HepG2 (cell line): ENCODE measurements around the gene NR2F1. TPM values are rescaled to one million over a fixed set of nuclear protein-coding genes. Genes with fewer than 3 reads are reported as not detected.

Experiments used
- ATAC-seq: fragments of 200-7000 bp; cut with Tn5 transposase; 3 replicates; pipeline ENCODE4 v1.9.1; 2020; ENCODE audit warnings: mild to moderate bottlenecking, moderate library complexity
- BruUV-seq: library from RNA; stranded (reverse); fragments of 400-500 nt; replicated peaks from 2 replicates; lab custom pipeline; 2021; lab: Mats Ljungman, UMichigan
- CTCF ChIA-PET: fragments of 300-600 bp; formaldehyde crosslinking; extraction: SDS; loops from one replicate; lab custom pipeline; 2021; ENCODE audit warnings: low total read pairs, inconsistent platforms, low intra/inter-chr PET ratio; lab: Yijun Ruan, JAX
- POLR2A ChIA-PET: fragments of 350-600 bp; sonication (Branson Sonifier 250); formaldehyde crosslinking; loops from one replicate; lab custom pipeline; 2020; ENCODE audit warnings: antibody characterized with exemption, inconsistent platforms; lab: Yijun Ruan, JAX
- DNase-seq: peaks from one replicate; pipeline ENCODE4 v3.0.0-alpha.2; 2015; ENCODE audit warnings: low spot score
- FAIRE-seq: peaks from 3 replicates; lab custom pipeline; 2011; peaks lifted over from hg19 to GRCh38; lab: Jason Lieb, UNC
- H2AFZ ChIP-seq: one replicate; pipeline ENCODE4 v1.6.1; 2011; ENCODE audit warnings: low read length, inconsistent platforms
- H3K27ac ChIP-seq: fragments of 300-600 bp; 3 replicates; pipeline ENCODE4 v1.8.0; 2011; ENCODE audit warnings: mixed run types, mild to moderate bottlenecking, mixed read lengths, low read length, inconsistent platforms; ENCODE audit not compliant: insufficient read depth; ENCODE audit errors: extremely low read length
- H3K27me3 ChIP-seq, 2 experiments: fragments of 200-600 bp in 1 of 2; 2 replicates in 1 of 2; 3 replicates in 1 of 2; pipeline versions ENCODE4 v1.6.0 to v1.8.0; 2011; ENCODE audit warnings: low read length in 2 of 2, mild to moderate bottlenecking in 2 of 2, moderate library complexity in 2 of 2, inconsistent platforms in 1 of 2; ENCODE audit not compliant: insufficient read depth in 2 of 2, control insufficient read depth in 1 of 2
- H3K36me3 ChIP-seq, 2 experiments: fragments of 200-600 bp in 1 of 2; replicated peaks in 1 of 2; 2 replicates in 1 of 2; 3 replicates in 1 of 2; pipeline versions ENCODE4 v1.5.1 to v1.8.0; 2011; ENCODE audit warnings: low read length in 2 of 2, inconsistent platforms in 1 of 2; ENCODE audit not compliant: insufficient read depth in 2 of 2, control insufficient read depth in 1 of 2
- H3K4me1 ChIP-seq: 2 replicates; pipeline ENCODE4 v1.5.1; 2012; ENCODE audit warnings: low read length, inconsistent platforms; ENCODE audit not compliant: insufficient read depth
- H3K4me2 ChIP-seq: 2 replicates; pipeline ENCODE4 v1.6.0; 2011; ENCODE audit warnings: low read depth, low read length, inconsistent platforms
- H3K4me3 ChIP-seq, 3 experiments: fragments of 200-600 bp in 1 of 3; sonication (generic), shearing (Covaris generic) in 1 of 3; replicated peaks in 1 of 3; 2 replicates each; pipeline ENCODE4 v1.5.1; 2011 to 2016; ENCODE audit warnings: low read length in 3 of 3, inconsistent platforms in 2 of 3, low read depth in 2 of 3, mild to moderate bottlenecking in 2 of 3, control low read depth in 1 of 3, mixed read lengths in 1 of 3; ENCODE audit not compliant: insufficient read depth in 1 of 3
- H3K79me2 ChIP-seq: one replicate; pipeline ENCODE4 v1.6.1; 2011; ENCODE audit warnings: low read length, inconsistent platforms; ENCODE audit not compliant: insufficient read depth
- H3K9ac ChIP-seq: 2 replicates; pipeline ENCODE4 v1.6.0; 2011; ENCODE audit warnings: mild to moderate bottlenecking, low read depth, low read length, inconsistent platforms; ENCODE audit not compliant: insufficient read depth
- H3K9me3 ChIP-seq: 2 replicates; pipeline ENCODE4 v1.5.1; 2012; ENCODE audit warnings: mild to moderate bottlenecking, low read length
- H4K20me1 ChIP-seq: 2 replicates; pipeline ENCODE4 v1.6.0; 2011; ENCODE audit warnings: inconsistent platforms, mild to moderate bottlenecking, low read length, moderate library complexity; ENCODE audit not compliant: insufficient read depth
- ATF7 ChIP-seq, 2 experiments: fragments of 450-650 bp in 1 of 2; sonication (generic) in 1 of 2; formaldehyde crosslinking in 1 of 2; IDR thresholded peaks; 2 replicates each; pipeline versions ENCODE4 v1.4.0 to v1.6.1; 2016 to 2020; ENCODE audit warnings: antibody characterized with exemption in 1 of 2, mild to moderate bottlenecking in 1 of 2, missing genetic modification reagents in 1 of 2
- BHLHE40 ChIP-seq: IDR thresholded peaks from 2 replicates; pipeline ENCODE4 v1.6.1; 2011; ENCODE audit warnings: low read length, improper control_type of control experiment
- BRCA1 ChIP-seq: sonication (generic); formaldehyde crosslinking; IDR thresholded peaks from 2 replicates; pipeline ENCODE4 v1.4.0; 2020; ENCODE audit warnings: missing genetic modification reagents
- DPF2 ChIP-seq: sonication (generic); formaldehyde crosslinking; IDR thresholded peaks from 2 replicates; pipeline ENCODE4 v1.4.0; 2020; ENCODE audit warnings: mild to moderate bottlenecking, low read depth, missing genetic modification reagents, borderline replicate concordance
- ERF ChIP-seq: IDR thresholded peaks from 2 replicates; pipeline ENCODE4 v1.6.1; 2018; ENCODE audit warnings: missing biosample characterization, missing genetic modification reagents
- KLF15 ChIP-seq: sonication (generic); formaldehyde crosslinking; IDR thresholded peaks from 2 replicates; pipeline ENCODE4 v1.8.1; 2023; ENCODE audit warnings: borderline replicate concordance, mild to moderate bottlenecking, inconsistent platforms, missing genetic modification reagents, mixed read lengths
- MEF2D ChIP-seq: sonication (generic); formaldehyde crosslinking; IDR thresholded peaks from 2 replicates; pipeline ENCODE4 v1.5.1; 2020; ENCODE audit warnings: mild to moderate bottlenecking, missing genetic modification reagents
- NCOR1 ChIP-seq: fragments of 200-600 bp; sonication (generic); IDR thresholded peaks from 2 replicates; pipeline ENCODE4 v1.7.0; 2017; ENCODE audit warnings: antibody characterized with exemption, low read length, borderline replicate concordance
- SRSF9 ChIP-seq: fragments of 200-400 bp; formaldehyde crosslinking; IDR thresholded peaks from 2 replicates; pipeline ENCODE4 v1.6.1; 2018; ENCODE audit warnings: borderline replicate concordance, mild to moderate bottlenecking, low read depth, low read length; ENCODE audit not compliant: insufficient read depth, poor library complexity, severe bottlenecking
- WIZ ChIP-seq: sonication (generic); formaldehyde crosslinking; IDR thresholded peaks from 2 replicates; pipeline ENCODE4 v1.5.1; 2020; ENCODE audit warnings: mild to moderate bottlenecking, missing genetic modification reagents
- ZBTB21 ChIP-seq: sonication (generic); formaldehyde crosslinking; IDR thresholded peaks from 2 replicates; pipeline ENCODE4 v1.4.0; 2020; ENCODE audit warnings: missing genetic modification reagents
- ZNF24 ChIP-seq: fragments of 450-650 bp; IDR thresholded peaks from 2 replicates; pipeline ENCODE4 v1.6.1; 2017; ENCODE audit warnings: antibody characterized with exemption, mild to moderate bottlenecking
- WGBS: methylation state at CpG from one replicate; pipeline ENCODE4 v1.1.6; 2017; ENCODE audit warnings: low lambda C conversion rate; 5-methylcytosine and 5-hydroxymethylcytosine counted together
- in situ Hi-C: cut with HindIII; loops from 2 replicates; pipeline ENCODE4 v1.10.0; 2017; ENCODE audit warnings: low pct_unique_long_range_greater_than_20kb; ENCODE audit not compliant: extremely low pct_ligation_motif_present
- intact Hi-C: fragments of 100-400 bp; cut with micrococcal nuclease; formaldehyde crosslinking; loops from one replicate; pipeline ENCODE4 v1.10.0; 2022; ENCODE audit not compliant: unreplicated experiment
- polyA plus RNA-seq, 8 experiments: library from polyadenylated mRNA; depleted of rRNA in 3 of 8; stranded (reverse) in 7 of 8; unstranded in 1 of 8; fragments of >200 nt; fragmentation: Illumina TruSeq in 4 of 8; extraction: Trizol in 4 of 8; gene quantifications; 2 replicates each; pipeline versions ENCODE4 v1.2.1 to v1.2.3, GENCODE V29; 2011 to 2016; ENCODE audit warnings: low read depth in 4 of 8, missing spikeins in 1 of 8, mixed read lengths in 1 of 8; ENCODE audit not compliant: insufficient read depth in 1 of 8
- total RNA-seq, 5 experiments: library from RNA; depleted of rRNA; stranded (reverse); fragments of >200 nt; fragmentation: Illumina TruSeq; extraction: Trizol; gene quantifications; 2 replicates each; pipeline ENCODE4 v1.2.3, GENCODE V29; 2016; ENCODE audit warnings: low read depth in 1 of 5
- TF ChIP-seq, protein P1 (sequence below): sonication (generic); formaldehyde crosslinking; IDR thresholded peaks from 2 replicates; pipeline ENCODE4 v1.5.0; 2020; ENCODE audit warnings: mild to moderate bottlenecking, missing genetic modification reagents
- TF ChIP-seq, protein P2 (sequence below): sonication (generic); formaldehyde crosslinking; IDR thresholded peaks from 2 replicates; pipeline ENCODE4 v1.5.0; 2020; ENCODE audit warnings: mild to moderate bottlenecking, missing genetic modification reagents, borderline replicate concordance
- TF ChIP-seq, protein P3 (sequence below): sonication (generic); formaldehyde crosslinking; IDR thresholded peaks from 2 replicates; pipeline ENCODE4 v1.4.0; 2020; ENCODE audit warnings: missing genetic modification reagents, borderline replicate concordance

Gene NR2F1
- total and polyA plus RNA-seq, 2 of the 13 experiments (the other 11 are each of a cell fraction or from before 2014, with no cell fraction given): 17.1 to 59.7 TPM

DNA sequence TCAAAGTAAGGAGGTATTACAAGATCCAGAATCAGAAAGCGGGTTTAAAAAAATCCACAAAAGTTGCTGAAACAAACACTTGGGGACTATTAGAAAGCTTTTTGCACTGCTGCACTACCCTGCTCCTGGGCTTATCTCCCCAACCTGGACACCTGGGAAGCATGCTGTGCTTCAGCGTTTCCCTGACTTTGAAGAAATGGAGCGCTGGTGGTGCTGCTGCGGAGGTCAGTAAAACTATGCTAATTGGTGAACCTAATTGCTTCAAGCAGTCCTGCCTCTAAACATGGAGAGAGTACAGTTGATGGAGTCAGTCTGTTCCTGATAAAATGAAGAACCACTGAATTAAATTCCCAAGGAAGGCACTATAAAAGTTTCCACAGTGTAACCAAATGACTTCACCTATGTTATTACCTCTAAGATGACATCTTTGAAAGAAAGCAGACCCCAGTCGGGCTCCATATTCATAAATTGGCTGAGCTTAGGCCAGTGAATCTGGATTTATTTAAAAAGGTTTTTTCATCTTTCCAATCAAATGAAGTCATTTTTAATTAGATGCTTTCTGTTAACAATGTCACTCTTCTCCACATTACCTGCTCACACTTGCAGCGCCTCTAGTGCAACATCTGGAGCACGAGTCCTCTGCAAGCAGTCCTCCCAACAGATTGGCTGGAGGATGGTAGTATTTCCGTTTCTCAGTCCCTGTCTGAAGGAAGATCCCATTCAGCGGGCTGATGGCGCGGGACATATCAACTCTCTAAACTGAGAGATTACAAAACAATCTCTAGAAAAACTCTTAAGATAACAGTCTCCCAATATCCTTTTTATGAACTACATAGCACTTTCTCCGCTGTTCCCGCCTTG is 13.5 kb upstream of the NR2F1 start:
- intact Hi-C loops: no loop called here
- Histone ChIP-seq H3K4me1 (0 out of 2 replicates have a peak, but pooled peaks cover 5% of the 10 kb centered on the region), H3K27ac (no peak overlapping the region), H3K4me3 (no peak overlapping the region), H3K27me3 (peaks cover 6 to 18% of the 10 kb centered on the region in 2 experiments; a peak in 4 of 5 replicates), H3K9me3 (no peaks in the 10 kb centered on the region), H2AFZ (no peak overlapping the region), H3K4me2 (no peak overlapping the region), H3K79me2 (no peaks in the 10 kb centered on the region), H3K9ac (no peak overlapping the region), H3K36me3 (no peaks in the 10 kb centered on the region), H4K20me1 (no peaks in the 10 kb centered on the region; the same call in 1 of the 2 replicates)
- in situ Hi-C loops: no loop called here
- FAIRE-seq (no peak), ATAC-seq (no peak), DNase-seq (no peak)
- ChIA-PET POLR2A (no interaction called here), CTCF (no interaction called here)
- BruUV-seq: no TSS peak
- 86% methylated on average over 13 of the region's 13 CpGs for WGBS
- TF ChIP-seq, protein P1, sequence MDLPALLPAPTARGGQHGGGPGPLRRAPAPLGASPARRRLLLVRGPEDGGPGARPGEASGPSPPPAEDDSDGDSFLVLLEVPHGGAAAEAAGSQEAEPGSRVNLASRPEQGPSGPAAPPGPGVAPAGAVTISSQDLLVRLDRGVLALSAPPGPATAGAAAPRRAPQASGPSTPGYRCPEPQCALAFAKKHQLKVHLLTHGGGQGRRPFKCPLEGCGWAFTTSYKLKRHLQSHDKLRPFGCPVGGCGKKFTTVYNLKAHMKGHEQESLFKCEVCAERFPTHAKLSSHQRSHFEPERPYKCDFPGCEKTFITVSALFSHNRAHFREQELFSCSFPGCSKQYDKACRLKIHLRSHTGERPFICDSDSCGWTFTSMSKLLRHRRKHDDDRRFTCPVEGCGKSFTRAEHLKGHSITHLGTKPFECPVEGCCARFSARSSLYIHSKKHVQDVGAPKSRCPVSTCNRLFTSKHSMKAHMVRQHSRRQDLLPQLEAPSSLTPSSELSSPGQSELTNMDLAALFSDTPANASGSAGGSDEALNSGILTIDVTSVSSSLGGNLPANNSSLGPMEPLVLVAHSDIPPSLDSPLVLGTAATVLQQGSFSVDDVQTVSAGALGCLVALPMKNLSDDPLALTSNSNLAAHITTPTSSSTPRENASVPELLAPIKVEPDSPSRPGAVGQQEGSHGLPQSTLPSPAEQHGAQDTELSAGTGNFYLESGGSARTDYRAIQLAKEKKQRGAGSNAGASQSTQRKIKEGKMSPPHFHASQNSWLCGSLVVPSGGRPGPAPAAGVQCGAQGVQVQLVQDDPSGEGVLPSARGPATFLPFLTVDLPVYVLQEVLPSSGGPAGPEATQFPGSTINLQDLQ: no peak
- TF ChIP-seq, protein P2, sequence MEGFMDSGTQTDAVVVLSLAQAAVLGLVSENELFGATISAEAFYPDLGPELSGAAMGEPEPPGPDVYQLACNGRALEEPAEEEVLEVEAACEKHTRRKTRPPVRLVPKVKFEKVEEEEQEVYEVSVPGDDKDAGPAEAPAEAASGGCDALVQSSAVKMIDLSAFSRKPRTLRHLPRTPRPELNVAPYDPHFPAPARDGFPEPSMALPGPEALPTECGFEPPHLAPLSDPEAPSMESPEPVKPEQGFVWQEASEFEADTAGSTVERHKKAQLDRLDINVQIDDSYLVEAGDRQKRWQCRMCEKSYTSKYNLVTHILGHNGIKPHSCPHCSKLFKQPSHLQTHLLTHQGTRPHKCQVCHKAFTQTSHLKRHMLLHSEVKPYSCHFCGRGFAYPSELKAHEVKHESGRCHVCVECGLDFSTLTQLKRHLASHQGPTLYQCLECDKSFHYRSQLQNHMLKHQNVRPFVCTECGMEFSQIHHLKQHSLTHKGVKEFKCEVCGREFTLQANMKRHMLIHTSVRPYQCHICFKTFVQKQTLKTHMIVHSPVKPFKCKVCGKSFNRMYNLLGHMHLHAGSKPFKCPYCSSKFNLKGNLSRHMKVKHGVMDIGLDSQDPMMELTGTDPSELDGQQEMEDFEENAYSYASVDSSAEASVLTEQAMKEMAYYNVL (CRISPR knock-in tag): no peak
- no peak for TF ChIP-seq BRCA1 (CRISPR knock-in tag)
- no peak for TF ChIP-seq ERF
- no peak for TF ChIP-seq MEF2D (CRISPR knock-in tag)
- TF ChIP-seq, protein P3, sequence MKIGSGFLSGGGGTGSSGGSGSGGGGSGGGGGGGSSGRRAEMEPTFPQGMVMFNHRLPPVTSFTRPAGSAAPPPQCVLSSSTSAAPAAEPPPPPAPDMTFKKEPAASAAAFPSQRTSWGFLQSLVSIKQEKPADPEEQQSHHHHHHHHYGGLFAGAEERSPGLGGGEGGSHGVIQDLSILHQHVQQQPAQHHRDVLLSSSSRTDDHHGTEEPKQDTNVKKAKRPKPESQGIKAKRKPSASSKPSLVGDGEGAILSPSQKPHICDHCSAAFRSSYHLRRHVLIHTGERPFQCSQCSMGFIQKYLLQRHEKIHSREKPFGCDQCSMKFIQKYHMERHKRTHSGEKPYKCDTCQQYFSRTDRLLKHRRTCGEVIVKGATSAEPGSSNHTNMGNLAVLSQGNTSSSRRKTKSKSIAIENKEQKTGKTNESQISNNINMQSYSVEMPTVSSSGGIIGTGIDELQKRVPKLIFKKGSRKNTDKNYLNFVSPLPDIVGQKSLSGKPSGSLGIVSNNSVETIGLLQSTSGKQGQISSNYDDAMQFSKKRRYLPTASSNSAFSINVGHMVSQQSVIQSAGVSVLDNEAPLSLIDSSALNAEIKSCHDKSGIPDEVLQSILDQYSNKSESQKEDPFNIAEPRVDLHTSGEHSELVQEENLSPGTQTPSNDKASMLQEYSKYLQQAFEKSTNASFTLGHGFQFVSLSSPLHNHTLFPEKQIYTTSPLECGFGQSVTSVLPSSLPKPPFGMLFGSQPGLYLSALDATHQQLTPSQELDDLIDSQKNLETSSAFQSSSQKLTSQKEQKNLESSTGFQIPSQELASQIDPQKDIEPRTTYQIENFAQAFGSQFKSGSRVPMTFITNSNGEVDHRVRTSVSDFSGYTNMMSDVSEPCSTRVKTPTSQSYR (CRISPR knock-in tag): no peak
- no peak for TF ChIP-seq ZNF24
- TF ChIP-seq NCOR1: no peak
- TF ChIP-seq BHLHE40: no peak
- TF ChIP-seq DPF2: no peak
- TF ChIP-seq KLF15: no peak
- TF ChIP-seq ZBTB21: no peak
- no peak for TF ChIP-seq SRSF9
- no peak for TF ChIP-seq ATF7 (IDR thresholded peaks at IDR 0.05)
- TF ChIP-seq ATF7 (CRISPR knock-in tag; IDR thresholded peaks at IDR 0.05): no peak
- TF ChIP-seq WIZ (CRISPR knock-in tag): no peak
